PC-9 (cell line): ENCODE data around the gene PPP1R17. TPM values are rescaled to one million over a fixed set of nuclear protein-coding genes. Genes with fewer than 3 reads are reported as not detected.

Experiments used
- BruUV-seq: library from RNA; stranded (reverse); fragments of 400-500 nt; replicated peaks from 2 replicates; lab custom pipeline; 2021; lab: Mats Ljungman, UMichigan
- CTCF ChIA-PET: fragments of 300-600 bp; sonication (Branson Sonifier 250); formaldehyde crosslinking; loops from one replicate; lab custom pipeline; 2022; ENCODE audit warnings: antibody characterized with exemption; lab: Charles Lee
- POLR2A ChIA-PET: fragments of 300-600 bp; sonication (Branson Sonifier 250); formaldehyde crosslinking; loops from one replicate; lab custom pipeline; 2022; ENCODE audit warnings: antibody characterized with exemption; ENCODE audit not compliant: unreplicated experiment; lab: Charles Lee
- DNase-seq, 2 experiments: peaks; one replicate each; pipeline versions ENCODE4 v3.0.0 to v3.0.0-alpha.2; 2015 to 2022; ENCODE audit warnings: mixed read lengths in 1 of 2
- H2AFZ ChIP-seq: fragments of 200-600 bp; sonication (generic); 2 replicates; pipeline ENCODE4 v1.8.1; 2017; ENCODE audit warnings: antibody characterized with exemption
- H3F3A ChIP-seq: fragments of 200-600 bp; sonication (generic); 2 replicates; pipeline ENCODE4 v1.8.1; 2017; ENCODE audit warnings: antibody characterized with exemption, mild to moderate bottlenecking, low read depth; ENCODE audit not compliant: insufficient read depth
- H3K27ac ChIP-seq: fragments of 200-600 bp; sonication (generic); 2 replicates; pipeline ENCODE4 v1.6.1; 2016; ENCODE audit warnings: mixed run types
- H3K27me3 ChIP-seq: fragments of 200-600 bp; sonication (generic); 2 replicates; pipeline ENCODE4 v1.6.1; 2016; ENCODE audit warnings: low read depth, mixed run types; ENCODE audit not compliant: insufficient read depth
- H3K36me3 ChIP-seq: fragments of 200-600 bp; sonication (generic); 2 replicates; pipeline ENCODE4 v1.6.1; 2016; ENCODE audit warnings: low read depth, mixed run types
- H3K4me1 ChIP-seq: fragments of 200-600 bp; sonication (generic); replicated peaks from 2 replicates; pipeline ENCODE4 v1.6.1; 2016; ENCODE audit warnings: mixed run types; ENCODE audit not compliant: insufficient read depth
- H3K4me2 ChIP-seq: fragments of 200-600 bp; sonication (generic); 2 replicates; pipeline ENCODE4 v1.6.1; 2017; ENCODE audit warnings: mixed run types
- H3K4me3 ChIP-seq: fragments of 200-600 bp; sonication (generic); 2 replicates; pipeline ENCODE4 v1.6.1; 2016; ENCODE audit warnings: mixed run types
- H3K79me2 ChIP-seq: fragments of 200-600 bp; sonication (generic); 2 replicates; pipeline ENCODE4 v1.6.1; 2017; ENCODE audit warnings: low read depth, mixed run types
- H3K9me2 ChIP-seq: fragments of 200-600 bp; sonication (generic); 2 replicates; pipeline ENCODE4 v1.8.1; 2017; ENCODE audit warnings: mild to moderate bottlenecking; ENCODE audit not compliant: insufficient read depth
- H3K9me3 ChIP-seq: fragments of 200-600 bp; sonication (generic); 2 replicates; pipeline ENCODE4 v1.8.1; 2016; ENCODE audit warnings: low read depth; ENCODE audit not compliant: insufficient read depth
- H4K20me1 ChIP-seq: fragments of 200-600 bp; sonication (generic); 2 replicates; pipeline ENCODE4 v1.8.1; 2017; ENCODE audit not compliant: insufficient read depth
- EZH2 ChIP-seq: fragments of 200-600 bp; sonication (generic); IDR thresholded peaks from 2 replicates; pipeline ENCODE4 v1.8.0; 2017; ENCODE audit warnings: antibody characterized with exemption, low read depth
- intact Hi-C: fragments of 100-400 bp; cut with micrococcal nuclease; formaldehyde crosslinking; loops from one replicate; pipeline ENCODE4 v1.10.0; 2022; ENCODE audit not compliant: unreplicated experiment
- total RNA-seq: library from RNA; stranded (reverse); gene quantifications from 2 replicates; pipeline ENCODE4 v1.2.3, GENCODE V29; 2021

Gene PPP1R17
- total RNA-seq, 1 experiment from 2014 or later = not detected

GRCh38 chr7:31751726-31752125, 64.7 kb downstream of the PPP1R17 start:
- Histone ChIP-seq H3K4me1 (no peaks in the 10 kb centered on the region), H3K36me3 (no peaks in the 10 kb centered on the region), H3K4me3 (no peak overlapping the region), H3K27me3 (peaks cover 6% of the 10 kb centered on the region; the same call in 1 of the 2 replicates), H2AFZ (no peak overlapping the region), H3K4me2 (no peak overlapping the region), H4K20me1 (no peaks in the 10 kb centered on the region), H3K79me2 (no peaks in the 10 kb centered on the region), H3K9me3 (no peaks in the 10 kb centered on the region), H3K27ac (no peak overlapping the region), H3K9me2 (no peaks in the 10 kb centered on the region), H3F3A (no peaks in the 10 kb centered on the region)
- CTCF ChIA-PET = no interaction called here
- no peak for TF ChIP-seq EZH2
- intact Hi-C loops = no loop called here
- DNase-seq = peak in 1 of 2 experiments; percentile 22
- POLR2A ChIA-PET = no interaction called here
- no TSS peak for BruUV-seq

Other genes with a start within 250 kb of the PPP1R17 start
- not detected in 2 replicates for gene ITPRID1, start 173.1 kb upstream of the PPP1R17 start, total RNA-seq